ENCODE measurements around the gene METTL27.
"Not testable (repeated sequence)": the region's sequence is repeated elsewhere in the genome, so short reads cannot be mapped to it uniquely, and the experiment has no call there.

METTL27 gene

GRCh38 chr7:73817121-73817520 is 25.2 kb downstream of the METTL27 start:
- DNase-seq = no peak

GRCh38 chr7:73815436-73815835 is 26.9 kb downstream of the METTL27 start:
- no peak for DNase-seq

- no peak for DNase-seq
Measured at GRCh38 chr7:73812996-73813395, 29.3 kb downstream of the METTL27 start.

GRCh38 chr7:73811760-73812168 is 30.6 kb downstream of the METTL27 start:
- DNase-seq = peak; percentile 31

- no peak for DNase-seq
Measured at GRCh38 chr7:73810998-73811360, 31.3 kb downstream of the METTL27 start.

- DNase-seq = no peak
Measured at GRCh38 chr7:73809467-73809951, 32.8 kb downstream of the METTL27 start.

- no peak for DNase-seq
Measured at GRCh38 chr7:73802459-73802858, 39.9 kb downstream of the METTL27 start.

- DNase-seq = no peak
Measured at GRCh38 chr7:73801577-73801976, 40.7 kb downstream of the METTL27 start.

GRCh38 chr7:73799282-73800141 is 42.8 kb downstream of the METTL27 start:
- DNase-seq = no peak

GRCh38 chr7:73797176-73797575 is 45.1 kb downstream of the METTL27 start:
- not testable (repeated sequence) for DNase-seq

- DNase-seq = not testable (repeated sequence)
Measured at GRCh38 chr7:73796656-73797055, 45.7 kb downstream of the METTL27 start.

- DNase-seq = not testable (repeated sequence)
Measured at GRCh38 chr7:73795188-73795587, 47.1 kb downstream of the METTL27 start.

GRCh38 chr7:73791170-73791690 is 51.1 kb downstream of the METTL27 start:
- not testable (repeated sequence) for DNase-seq

- no peak for DNase-seq
Measured at GRCh38 chr7:73789051-73789450, 53.3 kb downstream of the METTL27 start.

- not testable (repeated sequence) for DNase-seq
Measured at GRCh38 chr7:73787786-73788048, 54.6 kb downstream of the METTL27 start.

- DNase-seq = no peak
Measured at GRCh38 chr7:73786588-73786987, 55.7 kb downstream of the METTL27 start.

Measured in activated gamma-delta T cell treated with Interleukin-2 at 50 U/mL for 16 hours (primary cell).